Measurements from ENCODE around the gene NPC1L1. TPM values are rescaled to one million over a fixed set of nuclear protein-coding genes. Genes with fewer than 3 reads are reported as not detected.

Gene NPC1L1
- total and polyA plus RNA-seq, 2 of the 13 experiments (the other 11 are each of a cell fraction or from before 2014, with no cell fraction given), result 4.8 to 14.5 TPM

DNA sequence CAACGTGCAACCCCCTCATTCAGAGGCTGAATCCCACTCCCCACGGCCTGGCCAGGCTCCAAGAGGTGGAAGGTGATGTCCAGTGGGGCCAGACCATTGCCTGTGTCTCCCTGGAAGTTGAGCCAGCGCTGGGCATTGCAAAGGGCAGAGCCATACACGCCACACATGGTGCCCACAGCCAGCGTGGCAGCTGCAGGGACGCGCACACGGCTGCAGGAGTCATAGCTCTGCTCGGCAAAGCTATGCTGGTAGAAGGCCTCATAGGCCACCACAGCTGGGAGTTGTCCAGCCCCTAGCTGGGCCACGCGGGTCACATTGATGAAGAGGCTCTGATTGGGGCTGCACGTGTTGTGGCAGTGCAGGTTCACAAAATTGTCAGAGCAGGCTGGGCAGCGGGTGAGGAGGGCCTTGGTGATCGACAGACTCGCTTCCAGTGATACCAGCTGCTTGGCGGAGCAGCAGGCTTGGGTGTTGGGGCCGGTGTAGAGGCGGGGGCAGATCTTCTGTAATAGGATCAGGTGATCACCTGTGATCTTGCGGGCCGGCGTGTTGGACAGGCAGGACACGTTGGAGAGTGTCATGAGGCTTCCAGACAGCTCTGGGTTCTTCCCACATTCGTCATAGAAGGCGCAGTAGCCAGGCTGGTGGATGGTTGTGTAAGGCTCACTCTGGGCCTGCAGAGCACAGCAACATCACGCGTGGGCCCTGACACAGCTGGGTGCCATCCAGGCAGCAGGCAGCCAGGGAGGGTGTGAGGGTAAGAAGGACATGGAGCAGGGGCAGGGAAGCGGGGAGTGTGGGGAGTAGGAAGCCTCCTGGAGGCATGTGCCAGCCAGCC is 1.2 kb downstream of the NPC1L1 start:
- ATAC-seq, result no peak

DNA sequence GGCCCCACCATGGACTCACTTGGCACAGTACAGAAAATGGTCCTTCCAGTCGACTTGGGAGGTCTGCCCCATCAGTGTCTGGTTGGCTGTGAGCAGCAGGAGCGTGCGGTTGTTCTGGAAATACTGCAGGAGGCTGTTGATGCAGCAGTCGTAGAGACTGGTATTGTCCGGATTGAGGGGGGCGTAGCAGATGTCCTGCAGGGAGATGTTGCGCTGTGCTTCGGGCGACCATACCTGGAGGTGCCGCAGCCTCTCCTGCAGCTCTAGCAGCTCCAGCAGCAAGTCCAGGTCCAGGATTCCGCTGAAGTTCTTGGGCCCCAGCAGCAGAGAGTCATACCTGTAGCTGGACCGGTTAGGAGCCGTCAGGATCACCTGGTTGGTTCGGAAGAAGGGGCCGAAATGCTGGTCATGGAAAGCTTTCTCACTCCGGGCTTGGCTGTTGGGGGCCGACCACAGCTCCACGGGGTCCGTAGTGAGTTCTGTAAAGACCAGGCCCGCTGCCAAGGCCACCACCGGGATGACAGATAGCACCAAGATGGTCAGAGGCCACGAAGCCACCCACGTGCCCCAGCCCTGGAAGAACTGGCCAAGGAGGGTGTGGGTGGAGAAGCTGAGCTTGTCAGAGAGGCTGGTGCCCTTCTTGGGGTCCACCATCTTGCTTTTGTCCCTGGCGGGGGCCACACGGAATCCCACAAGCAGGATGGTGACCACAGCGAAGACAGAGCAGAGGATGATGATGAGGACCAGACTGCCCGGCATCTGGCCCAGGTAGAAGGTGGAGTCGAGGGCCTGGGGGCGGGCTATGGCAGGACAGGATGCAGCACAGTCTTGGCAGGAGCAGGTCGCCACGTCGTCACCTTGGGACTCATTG is 2.1 kb downstream of the NPC1L1 start:
- intact Hi-C loops (cut with micrococcal nuclease; ENCODE audit: unreplicated experiment) (no loop called here), in situ Hi-C loops (cut with HindIII; ENCODE audit: extremely low pct_ligation_motif_present, low pct_unique_long_range_greater_than_20kb) (no loop called here)
- ATAC-seq, result no peak
- no peaks in the 10 kb centered on the region for H3K9me3 ChIP-seq (ENCODE audit: low read length)
- H3K36me3 ChIP-seq (replicated peaks in 1 of 2; ENCODE audit: control insufficient read depth in 1 of 2, insufficient read depth in 2 of 2, low read length in 2 of 2), result peaks cover 3 to 14% of the 10 kb centered on the region in 2 experiments
- peak overlapping the region; percentile 6 to 79 (median 34); a peak in 5 of 6 replicates for H3K4me3 ChIP-seq (replicated peaks in 1 of 3; ENCODE audit: insufficient read depth in 1 of 3, low read depth in 2 of 3, low read length in 3 of 3)
- ChIA-PET POLR2A (interaction anchor here (0.7 to 1.3 kb wide), 2 partner anchors 23 to 26 kb away, joined by 3 read pairs; no protein-coding TSS in a partner anchor), CTCF (ENCODE audit: low intra/inter-chr PET ratio, low total read pairs) (no interaction called here)
- no TSS peak for BruUV-seq (replicated peaks)
- no peak overlapping the region for H2AFZ ChIP-seq (ENCODE audit: low read length)
- H3K27ac ChIP-seq (ENCODE audit: extremely low read length, insufficient read depth, low read length), result no peak overlapping the region
- no peak for FAIRE-seq
- no peak for DNase-seq (ENCODE audit: low spot score)
- peaks cover 92% of the 10 kb centered on the region for H3K4me1 ChIP-seq (ENCODE audit: insufficient read depth, low read length)
- no peaks in the 10 kb centered on the region for H3K27me3 ChIP-seq (ENCODE audit: control insufficient read depth in 1 of 2, insufficient read depth in 2 of 2, low read length in 2 of 2)
- peak; percentile 88 for TF ChIP-seq ZC3H13 (CRISPR knock-in tag; IDR thresholded peaks at IDR 0.05)
- no peak for TF ChIP-seq SKI (IDR thresholded peaks at IDR 0.05; ENCODE audit: partially characterized antibody)
- TF ChIP-seq ZBTB38 (CRISPR knock-in tag; IDR thresholded peaks at IDR 0.05), result peak; percentile 84
- H3K79me2 ChIP-seq (ENCODE audit: insufficient read depth, low read length), result peaks cover 59% of the 10 kb centered on the region
- H3K4me2 ChIP-seq (ENCODE audit: low read depth, low read length), result peak overlapping the region; percentile 98
- peak overlapping the region; percentile 55; the same call in 1 of the 2 replicates for H3K9ac ChIP-seq (ENCODE audit: insufficient read depth, low read depth, low read length)
- WGBS (ENCODE audit: low lambda C conversion rate), result 93% methylated on average over 12 of the region's 32 CpGs
- peaks cover 19% of the 10 kb centered on the region for H4K20me1 ChIP-seq (ENCODE audit: insufficient read depth, low read length)

More for the DNA sequence above, 1.2 kb downstream of the NPC1L1 start:
- peak overlapping the region; percentile 94 for H3K27ac ChIP-seq (ENCODE audit: extremely low read length, insufficient read depth, low read length)
- BruUV-seq (replicated peaks), result no TSS peak
- H3K4me2 ChIP-seq (ENCODE audit: low read depth, low read length), result peak overlapping the region; percentile 98
- H4K20me1 ChIP-seq (ENCODE audit: insufficient read depth, low read length), result peaks cover 12% of the 10 kb centered on the region; the same call in 1 of the 2 replicates
- H3K4me3 ChIP-seq (replicated peaks in 1 of 3; ENCODE audit: insufficient read depth in 1 of 3, low read depth in 2 of 3, low read length in 3 of 3), result peak overlapping the region; percentile 57 to 79 (median 63); a peak in 5 of 6 replicates
- TF ChIP-seq ZBTB38 (CRISPR knock-in tag; IDR thresholded peaks at IDR 0.05) (peak; percentile 83), ZMYM4 (CRISPR knock-in tag; IDR thresholded peaks at IDR 0.05) (0 out of 2 replicates have a peak, but pooled peaks have one; percentile 16), EED (CRISPR knock-in tag; IDR thresholded peaks at IDR 0.05) (peak; percentile 69; the same call in 1 of the 2 replicates), RBFOX2 (IDR thresholded peaks at IDR 0.05; ENCODE audit: low read depth, low read length) (peak; percentile 45; the same call in 1 of the 2 replicates), MEIS2 (CRISPR knock-in tag; IDR thresholded peaks at IDR 0.05) (no peak), NFKB2 (CRISPR knock-in tag; IDR thresholded peaks at IDR 0.05; ENCODE audit: borderline replicate concordance) (0 out of 2 replicates have a peak, but pooled peaks have one; percentile 4), NFIC (IDR thresholded peaks at IDR 0.05; ENCODE audit: low read length) (no peak)
- in situ Hi-C loops (cut with HindIII; ENCODE audit: extremely low pct_ligation_motif_present, low pct_unique_long_range_greater_than_20kb), result no loop called here
- no peaks in the 10 kb centered on the region for H3K9me3 ChIP-seq (ENCODE audit: low read length)
- H3K9ac ChIP-seq (ENCODE audit: insufficient read depth, low read depth, low read length), result peak overlapping the region; percentile 90
- ChIA-PET POLR2A (interaction anchor here (1.3 to 4.1 kb wide), 2 partner anchors 22 to 25 kb away, joined by 3 to 25 read pairs; no protein-coding TSS in a partner anchor), CTCF (ENCODE audit: low intra/inter-chr PET ratio, low total read pairs) (no interaction called here)
- intact Hi-C loops (cut with micrococcal nuclease; ENCODE audit: unreplicated experiment), result loop anchor here (5.0 kb wide), 1 partner anchor 48 kb away; the partner anchor contains the start of gene NUDCD3
- H2AFZ ChIP-seq (ENCODE audit: low read length), result no peak overlapping the region
- no peaks in the 10 kb centered on the region for H3K27me3 ChIP-seq (ENCODE audit: control insufficient read depth in 1 of 2, insufficient read depth in 2 of 2, low read length in 2 of 2)
- H3K79me2 ChIP-seq (ENCODE audit: insufficient read depth, low read length), result peaks cover 52% of the 10 kb centered on the region
- 94% methylated on average over 15 of the region's 27 CpGs for WGBS (ENCODE audit: low lambda C conversion rate)
- H3K36me3 ChIP-seq (replicated peaks in 1 of 2; ENCODE audit: control insufficient read depth in 1 of 2, insufficient read depth in 2 of 2, low read length in 2 of 2), result peaks cover 0 to 9% of the 10 kb centered on the region in 2 experiments; a peak in 1 of 5 replicates
- H3K4me1 ChIP-seq (ENCODE audit: insufficient read depth, low read length), result peaks cover 89% of the 10 kb centered on the region
- no peak for DNase-seq (ENCODE audit: low spot score)
- FAIRE-seq, result no peak

Measured in HepG2 (cell line).